WTC11 (cell line): ENCODE measurements around the gene FBXW4. TPM values are rescaled to one million over a fixed set of nuclear protein-coding genes. Genes with fewer than 3 reads are reported as not detected.

Experiments
- ATAC-seq: fragments of 200-7000 bp; cut with Tn5 transposase; 2 replicates; pipeline ENCODE4 v1.10.0; 2021; ENCODE audit warnings: mild to moderate bottlenecking, moderate library complexity
- CTCF ChIA-PET: fragments of 300-600 bp; sonication (Branson Sonifier 250); formaldehyde crosslinking; loops from one replicate; lab custom pipeline; 2021; ENCODE audit warnings: antibody characterized with exemption; lab: Charles Lee
- POLR2A ChIA-PET: fragments of 350-600 bp; sonication (Branson Sonifier 250); formaldehyde crosslinking; loops from one replicate; lab custom pipeline; 2021; ENCODE audit warnings: antibody characterized with exemption; lab: Charles Lee
- DNase-seq: peaks from one replicate; pipeline ENCODE4 v3.0.0; 2021; ENCODE audit warnings: low spot score
- H3K27ac Mint-ChIP-seq: 2 replicates; pipeline ENCODE4 v1.8.0; 2021; ENCODE audit warnings: mixed read lengths
- H3K27me3 Mint-ChIP-seq: 2 replicates; pipeline ENCODE4 v1.8.0; 2021; ENCODE audit warnings: low read depth, mild to moderate bottlenecking, moderate library complexity, mixed read lengths
- H3K36me3 Mint-ChIP-seq: 2 replicates; pipeline ENCODE4 v1.8.0; 2021; ENCODE audit warnings: mixed read lengths
- H3K4me1 Mint-ChIP-seq: 2 replicates; pipeline ENCODE4 v1.8.0; 2022; ENCODE audit warnings: mixed read lengths
- H3K4me3 Mint-ChIP-seq: 2 replicates; pipeline ENCODE4 v1.8.0; 2021; ENCODE audit warnings: mild to moderate bottlenecking, moderate library complexity, mixed read lengths
- H3K9me3 Mint-ChIP-seq: 2 replicates; pipeline ENCODE4 v1.8.0; 2021; ENCODE audit warnings: mixed read lengths
- CBFB ChIP-seq: sonication (generic); formaldehyde crosslinking; IDR thresholded peaks from 2 replicates; pipeline ENCODE4 v1.8.1; 2022; ENCODE audit warnings: mild to moderate bottlenecking, low read depth, missing genetic modification reagents
- E2F5 ChIP-seq: sonication (generic); formaldehyde crosslinking; IDR thresholded peaks from 2 replicates; pipeline ENCODE4 v1.8.1; 2022; ENCODE audit warnings: mild to moderate bottlenecking, moderate library complexity, missing genetic modification reagents
- FOXK1 ChIP-seq: sonication (generic); formaldehyde crosslinking; IDR thresholded peaks from 2 replicates; pipeline ENCODE4 v1.8.0; 2022; ENCODE audit warnings: mild to moderate bottlenecking, moderate library complexity, missing genetic modification reagents
- HMGXB4 ChIP-seq: sonication (generic); formaldehyde crosslinking; IDR thresholded peaks from 2 replicates; pipeline ENCODE4 v1.8.1; 2023; ENCODE audit warnings: mild to moderate bottlenecking, moderate library complexity, missing genetic modification reagents
- MAX ChIP-seq: sonication (generic); formaldehyde crosslinking; IDR thresholded peaks from 2 replicates; pipeline ENCODE4 v1.8.0; 2022; ENCODE audit warnings: mild to moderate bottlenecking, missing genetic modification reagents
- MYBL2 ChIP-seq: sonication (generic); formaldehyde crosslinking; IDR thresholded peaks from 2 replicates; pipeline ENCODE4 v1.8.1; 2023; ENCODE audit warnings: mild to moderate bottlenecking, moderate library complexity, missing genetic modification reagents
- NFYB ChIP-seq: sonication (generic); formaldehyde crosslinking; conservative IDR thresholded peaks from 2 replicates; pipeline ENCODE4 v1.8.0; 2022; ENCODE audit warnings: low read depth, missing genetic modification reagents
- PREB ChIP-seq: sonication (generic); formaldehyde crosslinking; IDR thresholded peaks from 2 replicates; pipeline ENCODE4 v1.8.1; 2022; ENCODE audit warnings: mild to moderate bottlenecking, missing genetic modification reagents, moderate library complexity, borderline replicate concordance
- TEAD4 ChIP-seq: sonication (generic); formaldehyde crosslinking; IDR thresholded peaks from 2 replicates; pipeline ENCODE4 v1.8.0; 2022; ENCODE audit warnings: mild to moderate bottlenecking, missing genetic modification reagents
- ZNF219 ChIP-seq: sonication (generic); formaldehyde crosslinking; IDR thresholded peaks from 2 replicates; pipeline ENCODE4 v1.8.0; 2023; ENCODE audit warnings: missing genetic modification reagents, mild to moderate bottlenecking, borderline replicate concordance
- ZNF317 ChIP-seq: sonication (generic); formaldehyde crosslinking; IDR thresholded peaks from 2 replicates; pipeline ENCODE4 v1.8.1; 2023; ENCODE audit warnings: low read depth, mild to moderate bottlenecking, moderate library complexity, missing genetic modification reagents, borderline replicate concordance
- ZNF416 ChIP-seq: fragments of 250-450 bp; sonication (Bioruptor Pico); IDR thresholded peaks from 2 replicates; pipeline ENCODE4 v1.9.0; 2021; ENCODE audit warnings: mild to moderate bottlenecking, inconsistent platforms
- ZNF423 ChIP-seq: fragments of 250-450 bp; sonication (Bioruptor Pico); IDR thresholded peaks from 2 replicates; pipeline ENCODE4 v2.1.2; 2022; ENCODE audit warnings: mild to moderate bottlenecking, moderate library complexity
- ZNF532 ChIP-seq: fragments of 250-450 bp; sonication (Bioruptor Pico); IDR thresholded peaks from 2 replicates; pipeline ENCODE4 v1.9.0; 2021; ENCODE audit warnings: mild to moderate bottlenecking, borderline replicate concordance
- total RNA-seq: library from RNA; stranded (reverse); gene quantifications from 3 replicates; pipeline ENCODE4 v1.2.3, GENCODE V29; 2021
- TF ChIP-seq, protein P1 (sequence below): fragments of 250-450 bp; sonication (Bioruptor Pico); IDR thresholded peaks from 2 replicates; pipeline ENCODE4 v1.9.0; 2021; ENCODE audit warnings: mild to moderate bottlenecking
- TF ChIP-seq, protein P2 (sequence below): sonication (generic); formaldehyde crosslinking; IDR thresholded peaks from 2 replicates; pipeline ENCODE4 v1.8.1; 2023; ENCODE audit warnings: mild to moderate bottlenecking, missing genetic modification reagents
- TF ChIP-seq, protein P3 (sequence below): sonication (generic); formaldehyde crosslinking; conservative IDR thresholded peaks from 2 replicates; pipeline ENCODE4 v1.8.1; 2023; ENCODE audit warnings: mild to moderate bottlenecking, low read depth, missing genetic modification reagents, moderate library complexity

FBXW4 gene
- total RNA-seq, 1 experiment from 2014 or later, result 45.3 TPM

DNA sequence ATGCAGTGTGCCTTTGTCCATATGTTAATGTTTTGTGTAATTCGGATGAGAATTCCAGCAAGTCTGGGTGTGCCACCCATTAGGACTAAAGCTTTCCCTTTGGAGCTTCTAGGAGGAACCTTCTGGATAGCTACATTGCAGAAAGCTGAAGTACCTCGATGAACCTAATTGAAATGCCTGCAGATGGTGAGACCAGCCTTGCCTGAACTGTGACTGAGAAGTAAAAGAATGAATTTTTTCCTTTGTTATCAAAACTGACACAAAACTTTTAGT, 31.1 kb upstream of the FBXW4 start (continued):
- TF ChIP-seq, protein P1, sequence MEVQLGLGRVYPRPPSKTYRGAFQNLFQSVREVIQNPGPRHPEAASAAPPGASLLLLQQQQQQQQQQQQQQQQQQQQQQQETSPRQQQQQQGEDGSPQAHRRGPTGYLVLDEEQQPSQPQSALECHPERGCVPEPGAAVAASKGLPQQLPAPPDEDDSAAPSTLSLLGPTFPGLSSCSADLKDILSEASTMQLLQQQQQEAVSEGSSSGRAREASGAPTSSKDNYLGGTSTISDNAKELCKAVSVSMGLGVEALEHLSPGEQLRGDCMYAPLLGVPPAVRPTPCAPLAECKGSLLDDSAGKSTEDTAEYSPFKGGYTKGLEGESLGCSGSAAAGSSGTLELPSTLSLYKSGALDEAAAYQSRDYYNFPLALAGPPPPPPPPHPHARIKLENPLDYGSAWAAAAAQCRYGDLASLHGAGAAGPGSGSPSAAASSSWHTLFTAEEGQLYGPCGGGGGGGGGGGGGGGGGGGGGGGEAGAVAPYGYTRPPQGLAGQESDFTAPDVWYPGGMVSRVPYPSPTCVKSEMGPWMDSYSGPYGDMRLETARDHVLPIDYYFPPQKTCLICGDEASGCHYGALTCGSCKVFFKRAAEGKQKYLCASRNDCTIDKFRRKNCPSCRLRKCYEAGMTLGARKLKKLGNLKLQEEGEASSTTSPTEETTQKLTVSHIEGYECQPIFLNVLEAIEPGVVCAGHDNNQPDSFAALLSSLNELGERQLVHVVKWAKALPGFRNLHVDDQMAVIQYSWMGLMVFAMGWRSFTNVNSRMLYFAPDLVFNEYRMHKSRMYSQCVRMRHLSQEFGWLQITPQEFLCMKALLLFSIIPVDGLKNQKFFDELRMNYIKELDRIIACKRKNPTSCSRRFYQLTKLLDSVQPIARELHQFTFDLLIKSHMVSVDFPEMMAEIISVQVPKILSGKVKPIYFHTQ (CRISPR knock-in tag), result no peak
- TF ChIP-seq ZNF317, result no peak
- no peak for TF ChIP-seq ZNF416 (CRISPR knock-in tag)
- no peak for TF ChIP-seq MAX (CRISPR knock-in tag)
- TF ChIP-seq NFYB (CRISPR knock-in tag), result no peak
- no peak for TF ChIP-seq ZNF532 (CRISPR knock-in tag)
- TF ChIP-seq TEAD4 (CRISPR knock-in tag), result no peak
- no peak for TF ChIP-seq ZNF423 (CRISPR knock-in tag)
- no peak for TF ChIP-seq ZNF219
- no peak for TF ChIP-seq FOXK1
- TF ChIP-seq, protein P2, sequence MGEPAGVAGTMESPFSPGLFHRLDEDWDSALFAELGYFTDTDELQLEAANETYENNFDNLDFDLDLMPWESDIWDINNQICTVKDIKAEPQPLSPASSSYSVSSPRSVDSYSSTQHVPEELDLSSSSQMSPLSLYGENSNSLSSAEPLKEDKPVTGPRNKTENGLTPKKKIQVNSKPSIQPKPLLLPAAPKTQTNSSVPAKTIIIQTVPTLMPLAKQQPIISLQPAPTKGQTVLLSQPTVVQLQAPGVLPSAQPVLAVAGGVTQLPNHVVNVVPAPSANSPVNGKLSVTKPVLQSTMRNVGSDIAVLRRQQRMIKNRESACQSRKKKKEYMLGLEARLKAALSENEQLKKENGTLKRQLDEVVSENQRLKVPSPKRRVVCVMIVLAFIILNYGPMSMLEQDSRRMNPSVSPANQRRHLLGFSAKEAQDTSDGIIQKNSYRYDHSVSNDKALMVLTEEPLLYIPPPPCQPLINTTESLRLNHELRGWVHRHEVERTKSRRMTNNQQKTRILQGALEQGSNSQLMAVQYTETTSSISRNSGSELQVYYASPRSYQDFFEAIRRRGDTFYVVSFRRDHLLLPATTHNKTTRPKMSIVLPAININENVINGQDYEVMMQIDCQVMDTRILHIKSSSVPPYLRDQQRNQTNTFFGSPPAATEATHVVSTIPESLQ (CRISPR knock-in tag), result no peak
- TF ChIP-seq, protein P3, sequence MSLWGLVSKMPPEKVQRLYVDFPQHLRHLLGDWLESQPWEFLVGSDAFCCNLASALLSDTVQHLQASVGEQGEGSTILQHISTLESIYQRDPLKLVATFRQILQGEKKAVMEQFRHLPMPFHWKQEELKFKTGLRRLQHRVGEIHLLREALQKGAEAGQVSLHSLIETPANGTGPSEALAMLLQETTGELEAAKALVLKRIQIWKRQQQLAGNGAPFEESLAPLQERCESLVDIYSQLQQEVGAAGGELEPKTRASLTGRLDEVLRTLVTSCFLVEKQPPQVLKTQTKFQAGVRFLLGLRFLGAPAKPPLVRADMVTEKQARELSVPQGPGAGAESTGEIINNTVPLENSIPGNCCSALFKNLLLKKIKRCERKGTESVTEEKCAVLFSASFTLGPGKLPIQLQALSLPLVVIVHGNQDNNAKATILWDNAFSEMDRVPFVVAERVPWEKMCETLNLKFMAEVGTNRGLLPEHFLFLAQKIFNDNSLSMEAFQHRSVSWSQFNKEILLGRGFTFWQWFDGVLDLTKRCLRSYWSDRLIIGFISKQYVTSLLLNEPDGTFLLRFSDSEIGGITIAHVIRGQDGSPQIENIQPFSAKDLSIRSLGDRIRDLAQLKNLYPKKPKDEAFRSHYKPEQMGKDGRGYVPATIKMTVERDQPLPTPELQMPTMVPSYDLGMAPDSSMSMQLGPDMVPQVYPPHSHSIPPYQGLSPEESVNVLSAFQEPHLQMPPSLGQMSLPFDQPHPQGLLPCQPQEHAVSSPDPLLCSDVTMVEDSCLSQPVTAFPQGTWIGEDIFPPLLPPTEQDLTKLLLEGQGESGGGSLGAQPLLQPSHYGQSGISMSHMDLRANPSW (CRISPR knock-in tag), result no peak
- no peak for TF ChIP-seq MYBL2 (CRISPR knock-in tag)

DNA sequence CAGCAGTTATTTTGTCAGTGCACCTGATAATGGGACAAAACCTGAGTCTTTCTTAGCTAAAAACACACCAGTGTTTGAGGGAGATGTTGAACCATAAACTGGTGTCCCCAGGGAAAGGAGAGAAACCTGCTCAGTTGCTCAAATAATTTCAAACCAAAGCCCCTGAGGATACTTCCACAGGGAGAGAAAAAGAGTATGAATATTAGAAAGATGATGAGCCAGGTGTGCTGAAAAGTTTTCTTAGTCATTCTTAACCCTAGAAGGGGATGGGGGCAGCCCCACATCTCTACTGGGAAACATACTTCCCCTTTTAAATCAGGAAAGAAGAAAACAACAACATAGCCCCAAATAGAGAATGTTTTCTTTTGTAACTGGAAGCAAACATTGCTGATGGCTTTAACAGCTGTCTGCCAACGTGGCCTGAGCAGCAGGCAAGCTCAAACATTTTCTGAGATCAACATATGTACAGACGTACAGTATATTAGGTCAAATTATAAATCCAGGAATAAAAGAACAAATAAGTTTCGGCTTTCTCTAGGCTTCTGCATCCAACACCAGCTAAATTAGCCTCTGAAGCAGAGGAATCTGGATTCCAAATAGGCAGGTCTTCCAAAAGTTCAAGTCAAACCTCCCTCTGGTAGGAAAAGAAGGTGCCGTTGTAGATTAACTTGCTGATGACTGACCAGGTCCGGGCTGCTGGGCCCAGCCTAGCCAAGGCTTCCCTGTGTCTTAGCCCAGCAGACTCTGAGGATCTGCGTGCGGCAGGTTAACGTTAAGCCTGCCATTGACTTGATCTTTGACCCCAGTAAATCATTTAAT, 30.5 kb upstream of the FBXW4 start:
- H3K36me3 Mint-ChIP-seq, result no peaks in the 10 kb centered on the region
- H3K27ac Mint-ChIP-seq, result no peak overlapping the region
- ChIA-PET POLR2A (no interaction called here), CTCF (interaction anchor here (1.2 to 1.7 kb wide), 2 partner anchors 24 to 123 kb away, joined by 4 to 5 read pairs; no protein-coding TSS in a partner anchor)
- no peak for DNase-seq
- no peak overlapping the region for H3K4me3 Mint-ChIP-seq
- peaks cover 18% of the 10 kb centered on the region for H3K4me1 Mint-ChIP-seq
- ATAC-seq, result no peak
- H3K27me3 Mint-ChIP-seq, result no peaks in the 10 kb centered on the region; the same call in 1 of the 2 replicates
- H3K9me3 Mint-ChIP-seq, result no peaks in the 10 kb centered on the region
- no peak for TF ChIP-seq PREB (CRISPR knock-in tag)
- TF ChIP-seq CBFB (CRISPR knock-in tag), result no peak
- no peak for TF ChIP-seq HMGXB4 (CRISPR knock-in tag)
- TF ChIP-seq E2F5 (CRISPR knock-in tag), result no peak
